Measurements from ENCODE around the gene PRR5L.
"Not testable (repeated sequence)": the region's sequence is repeated elsewhere in the genome, so short reads cannot be mapped to it uniquely, and the experiment has no call there.

The PRR5L gene

DNA sequence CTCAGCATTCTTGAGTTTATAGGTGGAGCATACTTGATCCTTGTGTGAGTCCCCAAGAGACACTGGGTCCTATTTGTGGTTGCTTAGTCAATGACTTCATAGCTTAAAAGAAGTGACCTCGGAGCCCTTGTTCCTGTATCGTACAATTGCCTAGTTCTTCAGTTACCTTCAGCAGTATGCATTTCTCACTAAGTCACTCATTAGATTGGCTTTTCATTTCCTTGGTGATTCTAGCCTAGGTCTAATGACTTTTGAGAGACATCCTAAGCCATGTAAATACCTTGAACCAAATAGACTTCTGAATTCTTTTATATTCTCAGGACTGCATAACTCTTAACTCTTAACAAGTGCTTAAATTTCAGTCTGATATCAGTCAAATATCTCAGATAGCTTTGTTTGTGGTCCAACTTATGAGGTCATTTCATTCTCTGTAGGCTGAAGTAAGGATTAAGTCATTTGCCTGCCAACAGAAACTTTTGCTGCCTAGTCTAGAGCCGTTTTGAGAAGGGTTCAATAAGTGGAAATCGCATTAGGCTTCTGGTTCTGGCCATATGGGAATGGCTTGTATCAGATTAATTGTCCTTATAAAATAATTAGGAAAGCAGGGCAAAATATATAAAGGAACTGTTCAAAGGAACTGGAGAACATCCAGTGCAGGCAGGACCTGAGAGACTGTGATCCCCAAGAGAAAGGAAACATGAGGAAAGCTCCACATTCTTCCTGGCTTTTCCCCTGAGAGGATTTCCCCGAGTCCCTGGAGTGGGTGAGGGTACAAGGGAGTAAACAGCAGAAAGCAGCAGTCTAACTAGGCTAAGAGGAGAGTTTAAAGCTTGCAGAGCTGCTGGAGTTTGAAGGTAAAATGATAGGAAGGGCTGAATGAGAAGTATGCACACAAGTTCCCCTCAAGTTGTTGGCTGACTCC, 174.1 kb downstream of the PRR5L start:
- no peak for DNase-seq

DNA sequence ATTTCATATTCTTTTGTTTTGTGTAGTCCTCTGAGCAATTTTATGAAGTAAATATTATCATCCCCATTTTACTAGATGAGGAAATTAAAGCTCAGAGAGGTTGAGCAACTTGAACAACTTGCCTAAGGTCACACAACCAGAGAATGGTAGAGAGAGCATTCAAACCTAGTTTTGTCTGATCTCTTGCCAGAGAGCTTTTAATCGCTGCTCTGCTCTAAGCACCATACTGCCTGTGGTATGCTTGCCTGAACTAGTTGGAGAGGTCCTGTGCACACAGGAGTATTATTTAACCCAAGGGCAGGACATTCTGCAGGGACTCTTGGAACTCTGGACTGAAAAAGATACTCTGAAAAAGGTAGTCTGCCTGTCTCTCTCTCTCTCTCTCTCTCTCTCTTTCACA, 175.5 kb downstream of the PRR5L start:
- DNase-seq = no peak

DNA sequence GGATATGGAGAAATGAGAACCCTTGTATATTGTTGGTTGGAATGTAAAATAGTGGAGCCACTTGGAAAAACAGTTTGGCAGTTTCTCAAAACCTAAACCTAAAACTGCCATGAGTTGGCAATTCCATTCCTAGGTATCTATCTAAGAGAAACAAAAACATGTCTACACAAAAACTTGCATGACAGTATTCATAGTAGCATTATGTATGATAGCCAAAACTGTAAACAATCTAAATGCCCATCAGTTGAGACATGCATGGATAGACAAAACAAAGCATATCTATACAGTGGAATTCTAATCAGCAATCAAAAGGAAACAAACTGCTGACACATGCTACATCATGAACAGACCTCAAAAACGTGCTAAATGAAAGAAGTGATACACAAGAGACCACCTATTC, 179.1 kb downstream of the PRR5L start:
- DNase-seq = no peak

DNA sequence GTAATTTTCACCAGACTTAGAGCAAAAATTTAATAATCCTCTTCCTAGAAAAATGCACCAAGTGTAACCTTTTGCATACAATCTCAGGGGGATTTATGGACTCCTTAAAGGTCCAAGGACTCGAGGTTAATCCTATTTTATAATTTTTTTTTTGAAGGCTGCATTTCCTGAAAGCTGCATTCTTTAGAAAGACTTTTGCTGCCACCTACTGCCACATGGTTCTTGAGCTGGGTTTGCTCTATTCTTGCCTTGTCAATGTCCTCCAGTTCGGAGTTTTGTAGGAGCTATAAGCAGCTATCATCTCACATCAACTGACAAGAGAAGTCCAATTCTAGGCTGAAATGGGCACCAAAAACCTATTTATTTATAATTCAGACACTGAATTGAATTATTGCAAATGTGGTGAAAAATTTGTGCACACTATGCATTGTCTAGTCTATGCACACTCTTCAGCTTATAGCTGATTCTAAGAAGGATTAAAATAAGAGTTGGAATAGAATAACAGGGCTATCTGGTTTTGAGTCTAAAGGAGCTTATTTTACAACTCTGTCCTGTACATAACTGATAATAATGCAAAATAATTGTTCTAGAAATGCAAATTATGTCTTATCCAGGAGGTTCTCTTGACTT, 182.7 kb downstream of the PRR5L start:
- no peak for DNase-seq

DNA sequence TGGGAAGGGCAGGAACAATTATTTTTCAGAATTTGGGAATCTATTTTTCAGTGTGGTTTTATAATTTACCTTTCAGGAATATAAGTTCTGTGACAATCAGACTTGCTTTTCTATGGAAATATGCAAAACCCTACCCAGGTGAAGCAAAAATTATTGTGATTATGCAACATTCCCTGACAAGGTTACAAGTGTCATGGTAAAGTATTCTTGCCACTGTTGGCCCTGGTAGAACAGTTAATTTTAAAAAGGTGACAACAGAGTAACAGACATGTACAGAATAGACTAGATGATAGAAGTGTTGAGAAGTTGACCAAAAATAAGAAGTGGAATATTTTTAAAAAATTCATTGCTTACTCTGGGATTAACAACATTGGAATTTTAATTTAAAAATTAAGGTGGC, 184.7 kb downstream of the PRR5L start:
- DNase-seq = no peak

DNA sequence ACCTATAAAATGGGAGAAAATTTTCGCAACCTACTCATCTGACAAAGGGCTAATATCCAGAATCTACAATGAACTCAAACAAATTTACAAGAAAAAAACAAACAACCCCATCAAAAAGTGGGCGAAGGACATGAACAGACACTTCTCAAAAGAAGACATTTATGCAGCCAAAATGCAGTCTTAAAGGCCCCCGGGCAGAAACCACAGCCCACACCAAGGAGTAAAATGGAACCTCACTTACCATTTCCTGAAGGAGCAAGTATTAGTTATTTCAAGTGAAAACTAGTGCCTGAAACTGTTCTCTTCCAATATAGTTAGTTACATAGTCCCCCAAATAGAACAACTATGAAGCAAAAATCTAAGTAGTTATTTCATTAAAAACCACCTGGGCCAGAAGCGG, 187.0 kb downstream of the PRR5L start:
- DNase-seq = not testable (repeated sequence)

DNA sequence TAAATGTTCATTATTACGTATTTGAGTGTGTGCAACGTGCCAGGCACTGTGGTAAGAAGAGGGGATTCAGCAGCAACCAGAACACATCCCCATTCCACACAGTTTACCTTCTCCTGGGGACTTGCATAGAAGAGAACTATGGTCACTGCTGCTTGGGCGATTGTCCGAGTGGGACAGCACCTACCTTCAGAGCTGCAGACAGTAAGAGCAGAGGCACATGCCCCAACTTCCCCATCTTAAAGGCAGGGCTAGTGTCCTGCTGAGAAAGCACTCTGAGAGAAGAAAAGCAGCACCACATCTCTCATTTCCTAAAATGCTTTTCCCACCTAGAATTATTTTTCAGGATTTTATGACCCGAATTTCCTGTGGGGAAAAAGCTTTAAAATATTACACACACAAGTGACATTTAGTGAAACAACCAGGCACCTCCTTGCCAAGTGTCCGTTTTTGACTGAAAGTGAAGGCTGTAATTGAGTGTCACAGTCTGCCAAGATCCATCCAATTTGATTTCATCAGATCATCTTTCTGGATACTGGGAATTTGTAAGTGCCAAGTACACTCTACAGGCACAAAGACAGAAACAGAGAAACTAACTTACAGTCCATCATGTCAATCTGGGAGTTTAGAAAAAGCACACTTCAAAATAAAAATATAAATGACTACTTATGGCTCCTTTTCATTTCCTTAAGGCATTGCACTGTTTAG, 189.4 kb downstream of the PRR5L start:
- DNase-seq = no peak

DNA sequence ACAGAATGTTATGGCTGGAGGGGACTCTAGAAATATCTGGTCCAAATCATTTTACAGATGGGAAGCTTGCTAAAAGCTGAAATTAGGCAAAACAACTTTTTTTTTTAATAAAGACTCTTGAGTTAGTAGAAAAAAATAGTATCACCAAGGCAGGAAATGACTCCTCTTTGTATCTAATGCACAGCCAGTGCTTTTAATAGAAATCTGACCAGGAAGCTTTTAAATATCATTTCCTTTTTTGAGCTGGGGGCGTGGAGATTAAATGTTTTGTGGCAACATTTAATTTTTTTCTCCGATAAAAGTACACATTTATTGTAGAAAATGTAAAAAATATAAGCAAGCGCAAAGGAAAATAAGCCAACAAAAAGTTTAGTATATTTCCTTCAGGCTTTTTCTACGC, 191.5 kb downstream of the PRR5L start:
- DNase-seq = no peak

DNA sequence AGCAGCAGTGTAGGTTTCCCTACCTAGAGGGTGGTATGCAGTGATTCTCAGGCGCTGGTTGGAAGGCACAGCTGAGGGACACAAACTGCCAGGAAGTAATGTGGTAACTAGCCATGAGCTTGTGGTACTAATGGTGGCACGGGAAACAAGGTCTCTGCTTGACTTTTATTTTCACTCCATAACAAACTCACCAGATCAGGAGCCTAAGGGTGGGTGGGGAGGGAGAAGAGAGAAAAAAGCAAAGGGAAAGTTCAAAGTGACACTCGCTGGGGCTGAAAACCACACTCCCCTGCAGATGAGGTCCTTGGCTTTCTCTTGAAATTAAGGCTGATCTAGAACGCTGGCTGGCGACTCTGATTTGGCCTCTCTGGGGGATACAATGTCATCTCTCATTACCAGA, 192.0 kb downstream of the PRR5L start:
- DNase-seq = no peak

DNA sequence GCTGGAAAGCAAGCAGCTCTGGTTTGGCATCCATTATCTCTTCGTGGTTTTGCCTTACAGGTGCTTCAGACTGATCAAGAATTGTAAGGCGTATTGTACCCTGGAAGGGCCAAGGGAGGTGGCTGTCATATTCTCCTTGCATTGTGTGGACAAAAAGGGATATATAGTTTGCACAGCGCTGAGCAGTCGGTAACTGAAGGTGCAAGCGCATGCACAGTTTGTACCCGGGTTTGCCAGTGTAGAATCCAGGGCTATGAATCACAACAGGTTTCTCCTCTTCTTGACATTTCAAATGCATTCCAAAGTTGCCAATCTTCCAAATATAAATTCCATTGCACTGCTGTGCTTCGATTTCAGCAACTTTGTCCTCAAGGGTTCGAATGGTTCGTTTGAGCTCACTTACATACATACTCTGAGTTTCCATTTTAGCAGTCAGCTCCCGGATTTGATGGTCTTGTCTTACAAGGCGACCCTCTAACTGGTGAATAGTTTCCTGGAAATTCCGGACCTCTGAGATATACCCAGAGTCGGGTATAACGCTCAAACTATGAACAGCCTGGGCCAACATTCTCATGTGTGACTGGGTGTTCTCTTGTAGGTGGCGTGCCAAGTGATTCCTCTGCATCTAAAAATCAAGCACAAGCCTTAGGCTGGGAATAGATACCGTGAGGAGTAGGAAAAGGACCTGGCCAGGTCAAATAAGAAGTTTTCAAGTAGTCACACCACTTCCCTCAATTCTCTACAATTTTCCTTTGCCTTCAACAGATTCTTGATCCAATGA, 194.1 kb downstream of the PRR5L start:
- no peak for DNase-seq

DNA sequence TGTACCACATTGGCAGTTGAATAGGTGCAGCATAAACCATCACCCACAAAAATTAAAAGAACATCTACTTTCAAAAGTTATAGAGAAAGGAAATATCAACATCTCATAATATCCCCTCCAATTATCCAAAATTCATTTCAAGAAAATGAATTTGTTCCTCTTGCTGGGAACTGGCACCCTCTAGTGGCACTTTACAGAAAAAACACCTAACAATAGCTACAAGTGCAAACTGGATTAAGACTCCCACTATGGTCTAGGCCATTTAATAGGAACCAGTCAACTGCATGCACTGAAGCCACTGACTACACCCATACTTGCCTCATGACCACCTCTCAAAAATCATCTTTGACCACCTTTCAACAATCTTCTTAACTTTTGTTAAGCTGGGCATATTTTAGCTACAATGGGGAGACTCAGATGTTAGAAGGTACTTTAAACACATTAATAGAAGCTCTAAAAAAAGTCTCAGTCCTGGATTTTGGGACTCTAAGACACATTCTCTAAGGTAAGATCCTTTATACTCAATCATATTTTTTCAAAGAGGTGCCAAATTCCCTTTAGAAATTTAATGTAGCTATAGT, 196.7 kb downstream of the PRR5L start:
- DNase-seq = no peak

DNA sequence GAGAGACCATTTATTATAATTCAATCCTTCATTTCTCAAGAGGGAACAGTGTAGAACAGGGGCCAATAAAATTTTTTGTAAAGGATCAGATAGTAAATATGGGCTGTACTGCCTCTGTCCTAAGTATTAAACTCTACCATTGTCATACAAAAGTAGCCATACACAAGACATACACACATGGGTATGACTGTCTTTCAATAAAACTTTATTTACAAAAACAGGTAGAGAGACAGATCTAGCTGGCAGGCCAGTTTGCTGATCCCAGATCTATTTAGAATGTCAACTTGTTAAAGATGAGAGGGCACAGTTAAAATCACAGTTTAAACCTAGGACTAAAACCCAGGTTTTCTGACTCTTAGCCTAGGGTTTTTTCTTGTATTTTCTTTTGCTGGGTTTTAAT, 197.2 kb downstream of the PRR5L start:
- DNase-seq = no peak

DNA sequence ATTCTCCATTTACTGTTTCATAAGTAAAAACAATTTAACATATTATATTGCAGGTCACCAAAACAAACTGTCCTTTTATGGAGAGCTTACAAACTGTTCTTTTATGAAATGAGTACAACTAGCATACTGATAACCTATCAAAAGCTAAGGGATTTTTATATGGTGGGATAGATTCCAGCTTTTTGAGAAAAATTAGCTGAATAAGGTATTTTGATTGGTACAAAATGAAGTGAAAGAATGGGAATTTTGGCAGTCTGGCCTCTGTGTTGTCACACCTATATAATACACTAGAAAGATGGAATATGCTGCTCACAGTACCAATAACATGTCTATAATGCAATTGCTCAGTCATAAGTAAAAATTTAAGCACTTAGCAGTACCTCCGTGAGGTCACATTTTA, 202.6 kb downstream of the PRR5L start:
- no peak for DNase-seq

DNA sequence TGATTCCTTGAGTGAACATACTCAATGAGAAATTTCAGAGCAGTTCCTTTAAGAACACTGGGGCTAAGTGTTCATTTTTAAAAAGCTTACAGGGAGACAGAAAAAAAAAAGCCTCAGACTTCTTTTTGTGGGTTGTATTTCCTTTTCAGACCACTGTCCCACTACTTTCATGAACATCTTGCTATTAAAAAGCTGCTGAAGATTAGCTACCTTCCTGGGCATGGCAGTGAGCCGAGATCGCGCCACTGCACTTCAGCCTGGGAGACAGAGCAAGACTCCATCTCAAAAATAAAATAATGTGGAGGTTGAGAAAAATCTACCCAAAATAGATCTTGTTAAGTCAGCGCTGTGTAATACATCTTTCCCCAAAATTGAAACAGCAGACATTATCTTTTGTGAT, 203.2 kb downstream of the PRR5L start:
- no peak for DNase-seq

DNA sequence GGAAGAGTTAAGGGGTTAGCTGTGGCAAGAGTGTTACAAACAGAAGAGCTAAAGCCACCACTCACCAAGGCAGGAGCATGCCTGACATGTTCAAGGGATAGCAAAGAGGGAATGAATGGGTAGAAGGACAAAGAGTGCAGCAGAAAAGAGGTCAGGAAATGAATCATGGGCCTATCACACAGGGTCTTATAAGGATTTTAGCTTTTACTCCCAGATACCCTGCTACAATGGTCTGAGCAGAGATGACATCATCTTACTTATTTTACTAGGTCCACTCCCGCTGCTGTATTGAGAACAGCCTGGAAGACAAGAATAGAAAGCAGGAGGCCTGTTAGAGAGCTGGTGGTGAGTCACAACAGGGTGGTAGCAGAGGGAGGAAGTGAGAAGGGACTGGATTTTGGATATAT, 204.2 kb downstream of the PRR5L start:
- DNase-seq = no peak

DNA sequence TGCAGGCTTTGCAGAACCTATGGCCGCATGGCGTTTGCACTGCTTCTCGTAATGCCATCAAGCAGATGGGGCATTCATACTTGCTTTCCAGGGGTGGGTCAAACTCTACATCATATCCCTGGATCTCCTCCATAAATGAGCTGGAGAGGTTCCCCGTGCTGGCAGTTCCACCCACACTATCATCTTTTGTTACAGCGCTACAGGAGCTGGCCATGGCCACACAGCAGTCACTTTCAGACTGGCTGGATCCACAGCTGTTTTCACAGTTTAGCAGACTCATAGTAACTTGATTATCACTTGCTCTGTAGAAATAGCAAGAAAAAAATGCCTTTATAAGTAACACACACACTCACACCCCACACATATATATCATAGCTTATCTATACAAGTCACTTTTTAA, 205.1 kb downstream of the PRR5L start:
- DNase-seq = no peak

DNA sequence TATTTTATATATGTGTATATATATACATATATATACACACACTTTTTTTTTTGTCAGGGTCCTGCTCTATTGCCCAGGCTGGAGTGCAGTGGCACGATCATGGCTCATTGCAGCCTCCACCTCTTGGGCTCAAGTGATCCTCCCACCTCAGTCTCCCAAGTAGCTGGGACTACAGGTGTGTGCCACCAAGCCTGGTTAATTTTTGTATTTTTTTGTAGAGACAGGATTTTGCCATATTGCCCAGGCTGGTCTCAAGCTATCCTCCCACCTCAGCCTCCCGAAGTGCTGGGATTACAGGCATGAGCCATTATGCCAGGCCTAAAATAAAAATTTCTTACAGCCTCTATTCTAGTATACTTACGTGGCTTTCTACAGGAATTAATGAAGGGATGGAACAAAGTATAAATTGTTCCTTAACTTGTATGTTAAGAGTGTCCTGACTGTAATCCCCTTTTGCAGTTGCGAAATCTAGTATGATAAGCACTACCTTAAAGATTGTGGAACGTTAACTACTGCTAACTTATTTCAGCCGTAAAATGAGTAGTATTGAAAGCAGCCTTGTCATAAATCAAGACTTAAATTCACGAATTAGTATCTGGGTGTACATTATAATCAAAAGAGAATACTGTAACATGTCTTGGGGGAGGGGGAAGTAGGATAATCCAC, 211.9 kb downstream of the PRR5L start:
- DNase-seq = no peak

DNA sequence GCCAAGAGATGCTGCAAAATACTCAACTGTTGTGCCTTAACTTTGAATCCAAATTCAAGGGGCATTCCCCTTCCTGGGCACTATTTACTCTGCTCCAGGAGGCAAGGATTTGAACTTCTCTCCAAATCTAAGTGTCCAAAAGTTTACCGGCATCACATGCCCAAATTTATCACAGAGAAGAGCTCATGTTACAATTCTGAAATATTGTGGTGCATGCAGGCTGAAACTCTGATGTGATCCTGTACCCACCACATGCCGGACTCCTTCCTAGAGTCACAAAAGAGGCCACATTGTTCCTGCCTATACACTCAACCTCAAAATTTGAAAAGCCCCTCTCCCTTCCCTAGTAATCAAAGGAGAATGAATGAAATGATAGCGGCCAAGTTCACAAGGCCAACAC, 212.7 kb downstream of the PRR5L start:
- no peak for DNase-seq

DNA sequence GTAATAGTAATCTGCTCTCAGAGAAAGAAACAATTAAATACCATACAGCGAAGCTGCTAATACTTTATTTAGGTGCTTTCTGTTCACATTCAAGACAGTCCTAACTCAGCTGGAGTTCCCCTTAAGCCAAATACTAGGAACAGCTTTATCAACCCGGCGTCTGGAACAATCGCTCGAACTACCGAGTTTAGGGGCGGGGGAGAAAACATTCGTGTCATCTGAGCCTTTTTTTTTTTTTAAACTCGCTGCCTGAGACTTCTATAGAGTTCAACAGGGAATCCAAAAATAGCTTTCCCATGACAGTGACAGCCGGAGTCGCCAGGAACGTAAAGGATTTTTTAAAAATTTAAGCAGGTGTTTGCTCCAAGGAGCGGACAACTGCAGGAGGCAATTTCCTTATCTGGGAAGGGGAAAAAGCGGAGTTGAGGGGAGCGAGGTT, 213.1 kb downstream of the PRR5L start:
- DNase-seq = peak; percentile 18

DNA sequence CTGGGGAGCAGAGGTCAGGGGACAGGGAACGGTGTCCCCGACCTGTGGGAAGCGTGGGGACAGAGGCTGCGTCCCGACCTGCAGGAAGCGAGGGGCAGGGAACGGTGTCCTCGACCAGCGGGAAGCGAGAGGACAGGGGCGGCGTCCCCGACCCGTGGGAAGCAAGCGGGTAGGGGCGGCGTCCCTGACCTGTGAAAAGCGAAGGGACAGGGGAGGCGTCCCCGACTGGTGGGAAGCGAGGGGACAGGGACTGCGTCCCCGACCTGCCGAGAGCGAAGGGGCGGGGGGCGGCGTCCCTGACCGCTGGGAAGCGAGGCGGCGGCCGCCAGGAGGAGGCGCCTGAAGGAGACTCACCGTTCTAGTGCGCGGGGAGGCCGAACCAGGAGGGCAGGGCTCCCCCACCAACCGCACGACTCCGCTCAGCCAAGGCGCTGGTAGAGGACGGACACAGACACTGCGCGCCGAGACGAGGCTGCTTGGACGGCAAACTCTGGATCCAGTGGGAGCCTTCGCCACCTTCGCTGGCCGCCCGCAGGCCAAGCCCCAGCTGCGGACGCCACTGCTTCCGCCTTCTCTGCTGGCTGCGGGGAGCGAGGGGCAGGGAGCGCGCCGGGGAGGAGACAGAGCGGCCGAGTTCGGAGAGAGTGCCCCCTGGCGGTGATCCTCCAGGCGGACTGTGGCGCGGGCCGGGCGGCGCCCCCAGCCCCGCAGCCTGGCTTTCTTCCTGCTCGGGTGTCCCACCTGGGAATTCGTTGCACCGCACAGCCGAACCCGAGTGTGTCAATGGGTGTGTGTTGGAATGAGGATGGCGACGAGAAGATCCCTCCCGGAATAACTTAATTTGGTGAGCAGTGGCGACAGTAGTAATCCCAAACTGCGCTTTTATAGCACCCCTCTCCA, 213.9 kb downstream of the PRR5L start, which contains the start of gene TRAF6:
TSS of gene TRAF6 (minus strand) at position 579 of the 900 bp plus-strand sequence. CDS start 8,757 bp downstream, outside the sequence.
- peak; percentile 87 for DNase-seq

DNA sequence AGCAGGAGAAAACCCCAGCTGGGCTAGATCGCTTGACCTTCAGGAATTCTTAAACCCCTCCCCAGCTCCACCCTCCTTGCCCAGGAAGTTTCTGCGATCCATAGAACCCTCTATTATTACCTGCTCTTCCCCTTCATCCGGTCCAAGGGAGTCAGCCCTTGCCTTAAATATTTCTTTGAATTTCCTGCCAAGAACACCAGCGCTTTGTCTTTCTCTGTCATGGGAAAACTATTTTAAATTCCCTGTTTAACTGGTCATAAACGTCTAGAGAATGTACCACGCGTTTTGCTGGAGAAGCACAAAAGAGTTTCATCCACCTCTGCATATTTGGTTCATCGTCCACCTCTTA, 214.5 kb downstream of the PRR5L start:
- no peak for DNase-seq
